Measurements from ENCODE around the gene ZNF516. TPM values are rescaled to one million over a fixed set of nuclear protein-coding genes. Genes with fewer than 3 reads are reported as not detected.
A peak's percentile ranks its signal among the peaks of the same experiment; 100 is the strongest.

Gene ZNF516
- total RNA-seq, 1 donor = 16.3 TPM

- Histone ChIP-seq H3K4me3 (ENCODE audit: insufficient read depth, low read length) (peak overlapping the region; percentile 36), H3K36me3 (ENCODE audit: insufficient read depth, low read length) (peaks cover 13% of the 10 kb centered on the region), H3K79me2 (ENCODE audit: insufficient read depth, low read length) (peaks cover 70% of the 10 kb centered on the region), H3K4me1 (ENCODE audit: insufficient read depth, low read length) (peaks cover 50% of the 10 kb centered on the region), H3K27me3 (ENCODE audit: insufficient read depth, low read length) (no peaks in the 10 kb centered on the region), H3K9me3 (ENCODE audit: low read depth, low read length) (no peaks in the 10 kb centered on the region), H3K27ac (ENCODE audit: low read depth, low read length) (peak overlapping the region; percentile 92), H3K4me2 (ENCODE audit: insufficient read depth, low read length) (peak overlapping the region; percentile 80), H4K20me1 (ENCODE audit: insufficient read depth, low read length) (peaks cover 16% of the 10 kb centered on the region), H2AFZ (ENCODE audit: low read length) (no peak overlapping the region)
- TF ChIP-seq CTCF (IDR thresholded peaks at IDR 0.05; ENCODE audit: extremely low read depth, low read depth, low read length) = no peak
- DNase-seq (ENCODE audit: insufficient read length, low spot score, missing footprints) = peak; percentile 99
These were observed 49.8 kb downstream of the ZNF516 start for GRCh38 chr18:76445275-76445674.

- Histone ChIP-seq H4K20me1 (ENCODE audit: insufficient read depth, low read length) (peaks cover 16% of the 10 kb centered on the region), H3K36me3 (ENCODE audit: insufficient read depth, low read length) (peaks cover 18% of the 10 kb centered on the region), H3K27ac (ENCODE audit: low read depth, low read length) (peak overlapping the region; percentile 92), H2AFZ (ENCODE audit: low read length) (no peak overlapping the region), H3K4me1 (ENCODE audit: insufficient read depth, low read length) (peaks cover 46% of the 10 kb centered on the region), H3K79me2 (ENCODE audit: insufficient read depth, low read length) (peaks cover 66% of the 10 kb centered on the region), H3K27me3 (ENCODE audit: insufficient read depth, low read length) (no peaks in the 10 kb centered on the region), H3K9me3 (ENCODE audit: low read depth, low read length) (no peaks in the 10 kb centered on the region), H3K4me3 (ENCODE audit: insufficient read depth, low read length) (no peak overlapping the region), H3K4me2 (ENCODE audit: insufficient read depth, low read length) (peak overlapping the region; percentile 80)
- no peak for TF ChIP-seq CTCF (IDR thresholded peaks at IDR 0.05; ENCODE audit: extremely low read depth, low read depth, low read length)
- DNase-seq (ENCODE audit: insufficient read length, low spot score, missing footprints) = peak; percentile 87
These were observed 50.5 kb downstream of the ZNF516 start for GRCh38 chr18:76444446-76445105.

DNA sequence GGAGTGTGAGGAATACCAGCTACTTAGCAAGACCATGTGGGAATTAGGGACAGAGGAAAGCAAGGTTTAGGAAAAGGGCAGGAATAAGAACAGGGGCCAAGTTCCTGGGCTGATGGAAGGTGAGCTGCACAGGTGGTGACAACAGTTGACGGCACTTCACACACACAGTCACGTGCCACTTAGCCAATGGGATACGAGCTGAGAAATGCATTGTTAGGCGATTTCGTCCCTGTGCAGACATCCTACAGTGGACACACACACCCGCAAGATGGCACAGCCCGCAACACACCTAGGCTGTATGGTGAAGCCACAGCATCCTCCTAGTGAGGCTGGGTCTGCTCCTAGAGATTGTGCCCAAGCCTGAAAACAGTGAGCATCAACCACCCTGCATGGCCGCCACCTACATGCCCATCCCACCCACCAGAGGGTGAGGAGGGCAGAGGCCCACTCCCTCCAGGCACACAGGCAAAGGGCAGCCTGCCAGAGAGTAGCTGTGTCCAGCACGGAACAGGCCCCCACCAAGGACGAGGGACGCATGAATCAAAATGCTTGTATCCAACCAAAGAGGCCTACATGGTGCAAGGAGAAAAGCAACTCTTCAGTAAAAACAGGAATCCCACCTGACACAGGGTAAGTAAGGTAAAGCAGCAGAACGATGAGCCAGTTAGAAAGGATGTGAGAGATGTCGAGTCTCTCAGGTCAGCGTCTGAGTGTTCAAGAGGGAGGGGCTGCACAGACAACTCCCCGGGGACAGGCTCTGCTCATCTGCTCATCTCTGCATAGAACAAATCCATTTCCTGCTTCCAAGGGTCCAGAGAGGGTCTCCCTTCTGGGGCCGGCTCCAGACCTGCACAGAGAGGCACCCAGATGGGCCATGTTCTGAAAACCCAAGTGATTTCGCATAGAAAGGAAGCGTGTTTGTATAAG lies 51.3 kb downstream of the ZNF516 start:
- peak; percentile 76 for DNase-seq (ENCODE audit: insufficient read length, low spot score, missing footprints)
- Histone ChIP-seq H3K27me3 (ENCODE audit: insufficient read depth, low read length) (no peaks in the 10 kb centered on the region), H3K79me2 (ENCODE audit: insufficient read depth, low read length) (peaks cover 63% of the 10 kb centered on the region), H3K4me3 (ENCODE audit: insufficient read depth, low read length) (no peak overlapping the region), H3K4me1 (ENCODE audit: insufficient read depth, low read length) (peaks cover 41% of the 10 kb centered on the region), H3K36me3 (ENCODE audit: insufficient read depth, low read length) (peaks cover 18% of the 10 kb centered on the region), H3K4me2 (ENCODE audit: insufficient read depth, low read length) (no peak overlapping the region), H3K9me3 (ENCODE audit: low read depth, low read length) (no peaks in the 10 kb centered on the region), H2AFZ (ENCODE audit: low read length) (no peak overlapping the region), H4K20me1 (ENCODE audit: insufficient read depth, low read length) (peaks cover 16% of the 10 kb centered on the region), H3K27ac (ENCODE audit: low read depth, low read length) (no peak overlapping the region)
- TF ChIP-seq CTCF (IDR thresholded peaks at IDR 0.05; ENCODE audit: extremely low read depth, low read depth, low read length) = no peak
